GM19438 (cell line): ENCODE measurements around the gene GPRIN2.
A peak's percentile ranks its signal among the peaks of the same experiment; 100 is the strongest.
"Not testable (repeated sequence)": the region's sequence is repeated elsewhere in the genome, so short reads cannot be mapped to it uniquely, and the experiment has no call there.

Source experiments
- ATAC-seq: cut with Tn5 transposase; IDR thresholded peaks from one replicate; pipeline ENCODE4 v1.9.1; 2021; ENCODE audit warnings: low read depth; ENCODE audit not compliant: unreplicated experiment

The GPRIN2 gene

DNA sequence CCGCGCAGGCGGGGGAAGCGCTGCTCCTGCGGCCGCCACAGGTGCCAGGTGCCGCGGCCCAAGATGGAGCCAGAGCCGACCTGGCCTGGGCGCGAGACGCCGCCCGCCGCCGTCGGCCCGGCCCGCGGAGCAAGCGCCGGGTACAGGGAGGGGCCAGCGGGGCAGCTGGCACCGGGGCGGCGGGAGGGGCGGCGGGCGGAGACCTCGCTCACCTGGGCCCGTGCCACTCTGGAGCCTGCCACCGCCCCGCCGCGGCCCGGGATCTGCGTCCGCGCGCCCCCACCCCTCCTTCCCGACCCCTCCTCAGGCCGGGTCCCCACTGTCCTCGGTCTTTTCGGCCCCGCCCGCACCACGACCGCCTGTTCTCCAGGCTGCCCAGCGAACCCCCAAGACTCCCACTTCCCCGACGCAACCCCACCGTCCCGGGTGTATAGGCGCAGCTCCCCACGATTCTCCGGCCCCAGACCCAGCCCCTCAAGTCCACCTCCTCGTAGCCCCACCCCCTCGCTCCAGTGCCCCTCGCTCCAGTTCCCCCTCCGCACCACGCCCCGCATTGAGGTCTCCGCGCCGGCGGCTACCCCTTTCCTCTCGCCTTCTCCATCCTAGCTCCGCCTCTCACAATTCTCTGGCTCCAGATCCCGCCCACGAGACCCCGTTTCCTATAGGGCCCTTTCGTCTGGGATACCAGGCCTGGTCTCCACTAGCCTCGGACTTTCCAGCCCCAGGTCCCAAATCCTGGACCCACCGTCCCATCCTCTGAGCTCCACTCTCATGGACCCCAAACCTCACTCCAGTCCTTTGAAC, at the start of gene GPRIN2:
Gene GPRIN2, minus strand, starts transcription at position 144 of the 804 bp plus-strand sequence. CDS start 5,922 bp downstream, outside the sequence.
- no peak for ATAC-seq

DNA sequence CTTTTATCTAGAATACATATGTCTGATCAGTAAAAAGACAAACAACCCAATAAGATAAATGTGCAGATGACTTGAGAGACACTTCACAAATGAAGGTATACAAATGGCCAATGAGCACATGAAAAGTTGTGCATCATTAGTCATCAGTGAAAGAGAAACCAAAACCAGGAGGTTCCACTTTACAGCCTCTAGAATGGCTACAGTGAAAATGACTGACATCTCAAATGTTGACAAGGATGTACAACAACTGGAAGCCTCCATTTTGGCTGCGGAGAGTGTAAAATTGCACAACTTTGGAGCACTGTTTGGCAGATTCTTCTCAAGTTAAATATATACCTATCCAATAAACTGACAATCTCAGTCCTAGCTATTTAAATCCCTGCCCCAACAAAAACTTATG, 44.1 kb upstream of the GPRIN2 start:
- ATAC-seq: not testable (repeated sequence)

DNA sequence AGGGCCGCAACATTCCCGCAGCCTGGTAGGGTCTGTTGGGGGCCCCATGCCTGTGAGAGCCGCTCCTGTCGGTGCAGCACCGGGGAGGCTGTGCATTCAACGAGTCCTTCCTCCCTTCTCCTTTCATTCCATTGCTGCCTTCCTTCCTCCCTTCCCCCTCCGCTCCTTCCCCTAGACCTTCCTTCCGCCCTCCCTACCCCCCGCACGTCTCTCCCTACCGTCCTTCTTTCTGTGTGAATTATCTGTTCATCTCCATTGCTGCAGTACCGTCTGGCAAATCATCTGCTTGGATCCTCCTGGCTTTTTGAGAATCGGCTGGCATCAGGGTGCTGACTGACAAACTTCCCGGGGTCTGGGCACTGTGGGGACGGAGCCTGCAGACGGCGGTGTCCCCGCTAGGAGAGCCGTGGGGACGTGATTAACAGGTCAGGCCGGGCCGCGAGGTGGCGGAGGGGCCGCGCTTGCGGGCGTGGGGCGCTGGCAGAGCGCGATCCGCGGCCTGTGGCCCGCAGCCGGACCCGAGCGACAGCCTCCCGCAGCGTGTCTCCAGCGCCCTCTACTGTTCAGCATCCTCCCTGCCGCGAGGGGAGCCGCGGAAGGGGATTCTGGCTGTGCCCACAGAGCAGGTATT, 41.3 kb upstream of the GPRIN2 start:
- ATAC-seq: peak; percentile 65

DNA sequence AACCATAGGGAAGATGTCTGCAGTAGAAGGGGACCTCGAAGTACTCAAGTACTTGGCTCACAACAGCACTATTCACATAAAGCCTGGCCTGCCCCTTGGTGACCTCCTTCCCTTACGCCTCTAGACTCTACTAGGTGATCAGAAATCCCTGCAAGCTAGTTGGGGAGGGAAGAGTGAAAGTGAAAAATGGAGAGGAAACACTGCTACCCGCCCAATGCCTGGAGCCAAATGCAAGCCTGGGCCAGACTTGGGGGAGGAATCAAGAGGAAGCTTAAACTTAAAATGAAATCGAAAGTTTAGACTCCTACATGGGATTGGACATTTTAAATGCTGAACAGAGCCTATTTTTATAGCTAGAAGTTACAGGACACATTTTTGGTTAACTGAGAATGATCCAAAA, 40.1 kb upstream of the GPRIN2 start:
- not testable (repeated sequence) for ATAC-seq

DNA sequence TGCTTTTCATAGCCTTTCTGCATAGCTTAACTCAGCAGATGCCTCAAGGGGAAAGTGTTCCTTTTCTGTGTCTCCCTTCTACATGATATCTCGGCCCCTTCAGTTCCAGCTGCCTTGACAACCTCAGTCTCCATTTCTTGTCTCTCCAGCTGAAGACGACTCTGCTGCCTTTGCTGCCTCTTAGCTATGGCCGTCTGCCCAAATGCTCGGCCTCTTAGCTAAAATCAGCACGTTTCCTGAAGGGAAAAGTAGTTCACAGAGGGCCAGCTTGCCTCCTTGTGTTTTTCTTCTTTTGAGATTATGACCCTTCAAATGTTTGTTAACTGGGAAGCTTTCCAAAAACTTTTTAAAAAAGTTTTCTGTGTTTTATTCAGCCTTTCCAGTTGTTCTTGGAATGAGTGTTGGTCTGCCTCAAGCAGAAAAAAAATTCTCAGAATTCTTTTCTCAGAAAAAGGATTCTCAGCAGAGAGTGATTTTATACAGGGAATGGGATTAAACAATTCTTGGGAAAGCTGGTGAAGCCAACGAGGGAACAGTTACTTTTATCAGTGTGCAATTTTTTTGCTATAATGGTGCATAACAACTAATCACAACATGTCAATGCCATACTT, 38.1 kb upstream of the GPRIN2 start:
- ATAC-seq: not testable (repeated sequence)

DNA sequence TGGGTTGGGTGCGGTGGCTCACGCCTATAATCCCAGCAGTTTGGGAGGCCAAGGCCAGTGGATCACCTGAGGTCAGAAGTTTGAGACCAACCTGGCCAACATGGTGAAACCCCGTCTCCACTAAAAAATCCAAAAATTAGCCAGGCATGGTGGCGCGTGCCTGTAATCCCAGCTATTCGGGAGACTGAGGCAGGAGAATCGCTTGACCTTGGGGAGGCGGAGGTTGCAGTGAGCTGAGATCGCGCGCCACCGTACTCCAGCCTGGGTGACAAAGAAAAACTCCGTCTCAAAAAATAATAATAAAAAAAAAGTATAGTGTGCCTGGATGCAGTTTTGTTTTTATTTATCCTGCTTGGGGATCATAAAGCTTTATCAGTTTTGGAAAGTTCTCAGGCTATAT, 36.8 kb upstream of the GPRIN2 start:
- ATAC-seq: not testable (repeated sequence)

DNA sequence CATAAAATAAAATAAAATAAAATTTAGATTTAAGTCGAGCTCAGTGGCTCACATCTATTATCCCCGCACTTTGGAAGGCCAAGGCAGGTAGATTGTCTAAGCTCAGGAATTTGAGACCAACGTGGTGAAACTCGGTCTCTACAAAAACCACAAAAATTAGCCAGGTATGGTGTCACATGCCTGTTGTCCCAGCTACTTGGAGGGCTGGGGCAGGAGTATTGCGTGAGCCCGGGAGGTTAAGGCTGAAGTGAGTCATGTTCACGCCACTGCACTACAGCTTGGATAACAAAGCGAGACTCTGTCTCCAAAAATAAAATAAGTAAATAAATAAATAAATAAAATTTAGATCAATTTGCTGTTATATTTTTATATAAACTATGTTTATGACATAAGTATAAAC, 34.6 kb upstream of the GPRIN2 start:
- not testable (repeated sequence) for ATAC-seq

DNA sequence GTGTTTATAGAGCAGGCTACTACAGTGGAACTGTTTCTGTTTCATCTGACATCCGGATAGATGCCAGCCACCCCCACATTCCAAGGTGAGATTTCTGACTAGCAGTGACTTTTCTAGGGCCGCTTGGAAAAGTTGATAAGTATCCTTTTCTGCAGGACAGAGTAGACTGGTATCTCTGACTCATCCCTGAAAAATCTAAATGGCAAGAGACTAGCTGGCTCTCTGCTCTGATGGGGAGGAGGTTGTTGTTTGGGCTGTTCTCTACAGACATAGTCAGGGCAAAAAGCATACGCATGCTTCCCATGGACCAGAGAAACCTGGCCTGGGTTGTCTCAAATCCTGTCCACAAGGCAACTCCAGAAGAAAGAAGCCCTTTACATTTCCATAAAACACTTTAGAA, 33.1 kb upstream of the GPRIN2 start:
- not testable (repeated sequence) for ATAC-seq

DNA sequence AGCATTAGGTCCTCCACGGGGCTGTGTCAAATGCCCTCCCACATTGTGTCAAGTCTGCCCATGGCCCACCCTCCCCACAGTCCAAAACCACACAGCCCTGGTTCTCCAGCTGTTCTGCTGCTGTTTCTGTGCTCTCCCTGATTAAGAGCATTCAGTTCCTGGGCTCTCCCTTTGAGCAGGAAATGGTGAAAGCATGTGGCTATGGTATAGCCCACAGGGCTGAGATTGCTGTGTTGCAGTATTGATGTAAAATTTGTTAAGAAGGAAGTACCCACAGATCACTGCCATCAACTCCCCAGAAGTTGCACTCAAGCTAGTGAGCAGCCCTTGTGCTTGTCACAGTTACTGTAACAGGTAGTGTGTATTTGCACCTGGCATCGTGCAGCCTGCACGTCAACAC, 31.8 kb upstream of the GPRIN2 start:
- not testable (repeated sequence) for ATAC-seq

DNA sequence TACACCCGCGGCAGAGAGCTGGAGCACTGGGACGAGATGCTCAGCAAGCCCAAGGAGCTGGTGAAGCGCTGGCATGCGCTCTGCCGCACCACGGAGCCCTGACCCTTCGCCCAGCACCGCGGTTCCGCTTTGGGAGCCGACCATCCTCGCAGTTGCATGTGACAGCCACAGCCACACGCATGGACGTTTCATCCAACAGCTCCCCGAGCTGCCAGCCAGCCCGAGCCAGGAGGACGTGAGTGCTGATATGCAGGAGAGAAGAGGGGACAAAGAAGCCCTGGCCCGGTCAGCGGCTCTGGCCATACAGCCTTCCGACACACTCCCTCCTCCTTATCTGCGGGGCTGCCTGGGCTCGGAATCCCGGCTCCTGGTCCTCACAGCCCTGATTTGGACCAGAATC, 31.1 kb upstream of the GPRIN2 start:
- ATAC-seq: not testable (repeated sequence)

DNA sequence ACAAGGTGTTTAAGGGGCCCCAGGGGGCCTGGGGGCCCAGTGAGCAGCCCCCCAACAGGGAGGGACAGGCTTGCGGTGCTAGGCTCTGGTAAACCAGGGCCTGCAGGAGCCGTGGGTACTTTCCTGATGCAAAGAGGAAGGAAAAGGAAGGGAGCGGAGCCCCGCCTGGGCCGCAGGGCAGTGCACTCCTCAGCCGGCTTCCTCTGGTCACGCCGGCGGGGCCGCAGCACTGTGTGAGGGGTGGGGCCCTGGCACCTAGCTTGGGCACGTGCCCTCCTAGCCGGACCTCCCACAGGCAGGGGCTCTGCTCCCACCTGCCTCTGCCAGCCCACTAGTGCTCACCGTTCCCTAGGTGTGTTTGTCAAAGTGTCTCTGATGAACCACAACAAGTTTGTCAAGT, 28.8 kb upstream of the GPRIN2 start:
- ATAC-seq: not testable (repeated sequence)

DNA sequence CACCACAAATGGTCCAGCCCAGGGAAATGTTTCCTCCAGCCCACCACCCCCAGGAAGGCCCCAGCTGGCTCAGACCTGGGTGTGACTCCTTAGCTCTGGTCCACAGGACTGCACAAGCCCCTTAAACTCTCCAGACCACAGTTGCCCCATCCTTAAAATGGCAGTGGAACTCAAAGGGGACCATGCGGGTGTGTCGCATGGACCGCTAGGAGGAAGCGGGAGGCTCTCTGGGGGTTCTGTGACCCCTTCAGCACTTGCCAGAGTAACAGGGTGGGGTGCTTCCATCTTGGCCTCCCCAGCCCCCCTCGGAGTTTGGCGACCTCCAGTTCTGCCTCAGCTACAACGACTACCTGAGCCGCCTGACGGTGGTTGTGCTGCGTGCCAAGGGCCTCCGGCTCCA, 27.7 kb upstream of the GPRIN2 start:
- ATAC-seq: not testable (repeated sequence)

DNA sequence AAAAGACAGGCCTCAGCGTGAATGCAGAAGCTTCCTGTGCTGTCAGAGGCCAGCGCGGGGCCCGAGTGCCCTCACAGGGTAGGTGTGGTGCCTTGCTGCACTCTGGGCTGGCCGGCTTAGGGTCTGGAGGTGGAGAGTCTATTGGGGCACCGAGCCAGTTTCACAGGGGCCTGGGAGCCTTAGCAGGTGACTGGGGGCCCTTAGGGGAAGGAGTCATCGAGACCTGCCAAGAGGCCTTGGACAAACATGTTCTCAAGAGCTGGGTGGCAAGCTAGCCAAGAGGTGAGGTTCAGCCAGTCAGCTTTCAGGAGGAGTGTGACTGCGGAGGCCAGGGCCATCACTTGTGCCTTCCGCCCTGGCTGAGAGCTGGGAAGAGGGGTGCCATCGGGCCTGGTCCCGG, 26.1 kb upstream of the GPRIN2 start:
- ATAC-seq: not testable (repeated sequence)

DNA sequence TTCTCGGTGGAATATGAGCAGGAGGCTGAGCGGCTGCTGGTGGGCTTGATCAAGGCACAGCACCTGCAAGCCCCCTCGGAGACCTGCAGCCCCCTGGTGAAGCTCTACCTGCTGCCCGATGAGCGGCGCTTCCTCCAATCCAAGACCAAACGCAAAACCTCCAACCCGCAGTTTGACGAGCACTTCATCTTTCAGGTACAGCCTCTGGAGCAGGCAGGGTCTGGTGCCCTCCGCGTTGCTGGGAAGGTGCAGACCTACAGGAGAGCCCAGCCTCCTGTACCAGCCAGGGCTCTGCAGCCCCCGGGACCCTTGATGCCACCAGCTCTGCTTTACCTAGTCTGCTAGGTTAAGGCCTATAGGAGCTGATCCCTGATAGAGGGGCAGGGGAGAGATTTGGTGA, 25.5 kb upstream of the GPRIN2 start:
- ATAC-seq: not testable (repeated sequence)

DNA sequence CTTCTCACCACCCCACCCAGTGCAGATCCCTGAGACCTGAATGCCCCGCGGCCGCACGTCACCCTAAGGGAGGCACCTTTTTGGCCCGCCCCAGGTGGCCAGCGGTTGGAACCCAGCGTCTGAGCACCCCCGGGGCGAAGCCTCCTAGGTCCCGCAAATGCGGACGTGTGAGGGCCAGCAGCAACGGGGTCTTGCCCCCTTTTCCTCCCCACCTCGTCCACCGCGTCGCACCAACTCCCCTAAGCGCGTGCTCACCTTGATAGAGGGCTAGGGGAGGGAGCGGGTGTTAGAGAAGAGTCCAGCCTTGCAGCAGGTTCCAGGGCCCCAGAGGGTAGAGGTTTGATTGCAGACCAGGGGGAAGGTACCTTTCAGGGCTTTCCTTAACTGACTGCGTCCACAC, 22.9 kb upstream of the GPRIN2 start:
- ATAC-seq: not testable (repeated sequence)

DNA sequence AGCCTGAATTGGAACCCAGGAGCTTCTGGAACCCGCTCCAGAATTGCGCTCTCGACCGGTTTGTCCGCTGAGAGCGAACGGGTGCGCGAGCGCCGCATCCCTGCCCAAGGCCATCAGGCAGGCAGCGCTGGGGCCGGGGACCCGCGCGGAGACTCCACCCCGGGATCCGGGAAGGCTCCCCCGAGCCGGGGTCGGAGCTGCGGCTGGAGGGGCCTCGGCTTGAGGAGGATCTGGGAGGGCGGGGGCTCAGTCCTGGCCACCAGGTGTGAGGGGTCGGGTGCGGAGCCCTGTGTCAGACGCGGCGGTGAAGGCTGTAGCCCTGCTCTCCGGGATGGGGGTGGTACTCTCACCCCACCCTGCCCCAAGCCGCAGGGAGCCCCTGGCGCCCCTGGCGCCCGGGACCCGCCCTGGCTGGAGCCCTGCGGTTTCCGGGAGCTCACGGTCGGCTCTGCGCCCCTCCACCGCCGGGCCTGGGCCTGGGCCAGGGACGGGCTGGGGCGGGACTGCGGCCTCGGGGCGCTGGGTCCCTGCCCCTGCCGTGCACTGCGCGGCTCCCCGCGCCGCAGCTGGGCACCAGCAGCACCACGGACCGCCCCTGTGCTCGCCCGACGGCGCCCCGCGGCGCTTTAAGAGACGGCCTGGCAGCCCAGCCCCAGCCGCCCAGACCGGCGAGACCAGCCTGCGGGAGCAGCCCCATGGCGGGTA, 22.2 kb upstream of the GPRIN2 start, which contains the start of gene SYT15:
Gene SYT15, plus strand, starts transcription at position 655 of the 705 bp plus-strand sequence. Its CDS starts 41 bp downstream, at position 696.
- not testable (repeated sequence) for ATAC-seq

DNA sequence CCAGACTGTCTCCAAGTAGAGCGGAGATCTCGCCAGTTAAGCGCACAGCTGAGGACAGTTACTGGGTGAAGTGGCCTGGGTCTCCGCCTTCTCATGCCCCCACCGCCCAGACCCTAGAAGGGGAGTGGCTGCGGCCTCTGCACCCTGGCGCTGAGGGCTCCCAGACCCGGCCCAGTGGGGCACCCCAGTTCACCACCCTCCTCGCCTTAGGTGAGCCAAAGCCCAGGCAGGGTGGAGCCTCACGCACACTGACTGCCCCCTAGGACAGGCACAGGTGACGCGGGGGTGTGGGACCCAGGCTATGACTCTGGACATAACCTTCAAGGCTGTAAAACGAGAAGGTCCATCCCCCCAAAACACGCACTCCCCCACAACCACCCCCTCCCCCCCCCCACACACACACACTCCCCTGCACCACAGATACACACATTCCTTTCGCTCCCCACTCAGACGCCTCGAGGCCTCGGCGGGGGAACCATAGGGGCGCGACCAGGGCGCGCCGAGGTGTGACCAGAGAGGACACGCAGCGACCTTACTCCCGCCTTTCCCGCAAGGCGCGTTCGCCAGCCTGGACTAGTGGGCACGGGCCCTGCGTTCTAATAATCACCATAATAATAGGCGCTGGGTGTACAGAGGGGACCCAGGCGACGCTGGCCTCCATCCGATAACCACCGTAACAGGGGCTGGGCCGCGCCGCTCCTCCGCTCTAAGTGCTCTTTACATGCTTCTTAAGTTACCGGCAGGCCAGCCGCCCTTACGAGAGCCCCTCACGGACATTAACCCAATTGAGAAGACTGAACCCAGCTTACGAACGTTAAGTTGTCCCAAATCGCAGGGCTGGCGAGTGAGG, 21.4 kb upstream of the GPRIN2 start:
- ATAC-seq: not testable (repeated sequence)

DNA sequence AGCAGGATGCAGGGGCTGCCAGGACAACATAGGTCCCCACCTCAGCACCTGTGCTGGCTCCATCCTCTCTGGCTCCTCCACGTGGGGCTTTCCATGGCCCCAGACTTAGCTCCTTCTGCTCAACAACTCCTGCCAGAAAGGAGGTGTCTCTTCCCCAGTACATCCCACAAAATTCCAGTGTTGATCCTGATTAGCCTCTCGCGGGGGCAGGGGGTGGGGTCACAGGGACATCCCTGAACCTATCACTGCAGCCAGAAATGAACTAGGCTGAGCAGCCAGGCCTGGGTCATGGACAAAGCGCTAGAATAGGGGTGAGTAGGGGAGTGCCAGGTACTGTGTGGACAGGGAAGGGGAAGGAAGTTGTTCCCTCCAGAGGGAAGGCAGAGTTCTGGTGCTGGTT, 17.4 kb upstream of the GPRIN2 start:
- not testable (repeated sequence) for ATAC-seq

DNA sequence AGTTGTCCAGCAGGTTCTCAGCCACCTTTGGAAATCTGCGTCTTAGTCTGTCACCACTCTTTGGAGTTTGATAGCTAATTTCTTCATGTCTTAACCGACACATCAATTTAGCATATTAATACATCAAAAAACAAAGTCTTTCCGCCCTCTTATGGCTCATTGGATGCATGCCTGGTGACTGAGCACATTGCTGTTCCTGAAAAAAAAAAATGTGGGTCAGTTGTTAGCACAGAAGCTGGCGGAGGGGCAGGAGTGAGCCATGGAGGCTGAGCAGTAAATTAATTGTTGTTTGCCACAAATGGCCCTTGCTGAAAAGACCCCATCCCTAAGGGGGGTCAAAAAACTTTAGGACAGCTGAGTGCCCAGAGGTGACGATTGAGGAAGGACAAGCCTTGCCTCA, 16.9 kb upstream of the GPRIN2 start:
- not testable (repeated sequence) for ATAC-seq

DNA sequence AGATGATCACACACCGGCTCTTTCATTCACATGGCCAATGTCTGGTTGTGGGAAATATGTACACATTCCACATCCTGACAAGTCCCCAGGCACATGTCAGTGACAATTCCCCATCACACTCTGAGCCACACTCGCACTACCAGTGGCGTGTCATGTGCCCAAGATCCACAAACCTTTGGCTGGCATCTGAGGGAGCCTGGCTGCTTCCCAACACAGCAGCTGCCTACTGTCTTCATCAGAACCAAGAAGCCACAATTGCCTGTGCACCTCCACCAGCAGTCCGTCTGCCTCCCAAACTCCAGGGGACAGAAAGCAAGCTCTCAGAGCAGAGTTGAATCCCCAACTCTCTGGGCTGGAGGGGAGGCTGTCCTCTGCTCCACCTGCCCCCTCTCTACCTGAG, 16.3 kb upstream of the GPRIN2 start:
- not testable (repeated sequence) for ATAC-seq
